Adipocyte (in vitro differentiated cells): ENCODE results near the gene CACFD1.

Source experiments
- DNase-seq: peaks from one replicate; pipeline ENCODE4 v3.0.0-alpha.2; 2015; ENCODE audit warnings: low read depth
- H3K27me3 ChIP-seq: replicated peaks from 2 replicates; pipeline ENCODE4 v1.7.0; 2013; ENCODE audit warnings: mild to moderate bottlenecking, low read length, moderate library complexity; ENCODE audit not compliant: control insufficient read depth, insufficient read depth
- H3K36me3 ChIP-seq: 2 replicates; pipeline ENCODE4 v1.7.0; 2013; ENCODE audit warnings: low read length, mild to moderate bottlenecking, moderate library complexity; ENCODE audit not compliant: control insufficient read depth, insufficient read depth, severe bottlenecking
- H3K4me1 ChIP-seq: 2 replicates; pipeline ENCODE4 v1.7.0; 2013; ENCODE audit warnings: mild to moderate bottlenecking, low read length, moderate library complexity; ENCODE audit not compliant: control insufficient read depth, insufficient read depth
- H3K4me3 ChIP-seq: 2 replicates; pipeline ENCODE4 v1.7.0; 2013; ENCODE audit warnings: mild to moderate bottlenecking, low read length, moderate library complexity
- H3K9ac ChIP-seq: 2 replicates; pipeline ENCODE4 v1.7.0; 2013; ENCODE audit warnings: mild to moderate bottlenecking, low read length, moderate library complexity
- H3K9me3 ChIP-seq: 2 replicates; pipeline ENCODE4 v1.7.0; 2013; ENCODE audit warnings: mild to moderate bottlenecking, low read length, moderate library complexity; ENCODE audit not compliant: control insufficient read depth

CACFD1 gene

GRCh38 chr9:133476036-133476931 lies 16.5 kb downstream of the CACFD1 start:
- Histone ChIP-seq H3K4me3 (peak overlapping the region; percentile 89), H3K36me3 (peaks cover 56% of the 10 kb centered on the region), H3K9ac (peak overlapping the region; percentile 42), H3K4me1 (peaks cover 36% of the 10 kb centered on the region), H3K27me3 (no peaks in the 10 kb centered on the region), H3K9me3 (no peaks in the 10 kb centered on the region)
- no peak for DNase-seq

- peak overlapping the region; percentile 89 for H3K4me3 ChIP-seq
- no peak for DNase-seq
Observed at GRCh38 chr9:133476941-133477340, 17.2 kb downstream of the CACFD1 start.

GRCh38 chr9:133477461-133477860 lies 17.7 kb downstream of the CACFD1 start:
- peak overlapping the region; percentile 92 for H3K9ac ChIP-seq
- peaks cover 44% of the 10 kb centered on the region for H3K36me3 ChIP-seq
- H3K4me1 ChIP-seq: peaks cover 36% of the 10 kb centered on the region
- DNase-seq: no peak
- H3K4me3 ChIP-seq: peak overlapping the region; percentile 89
- no peaks in the 10 kb centered on the region for H3K9me3 ChIP-seq
- H3K27me3 ChIP-seq: no peaks in the 10 kb centered on the region

More at GRCh38 chr9:133476941-133477340, 17.2 kb downstream of the CACFD1 start:
- peaks cover 36% of the 10 kb centered on the region for H3K4me1 ChIP-seq
- peaks cover 49% of the 10 kb centered on the region for H3K36me3 ChIP-seq
- H3K27me3 ChIP-seq: no peaks in the 10 kb centered on the region
- H3K9ac ChIP-seq: peak overlapping the region; percentile 42
- H3K9me3 ChIP-seq: no peaks in the 10 kb centered on the region

GRCh38 chr9:133477992-133478850 lies 18.4 kb downstream of the CACFD1 start:
- H3K4me1 ChIP-seq: peaks cover 36% of the 10 kb centered on the region
- DNase-seq: peak; percentile 47
- H3K9ac ChIP-seq: peak overlapping the region; percentile 92
- no peaks in the 10 kb centered on the region for H3K27me3 ChIP-seq
- peaks cover 36% of the 10 kb centered on the region for H3K36me3 ChIP-seq
- no peaks in the 10 kb centered on the region for H3K9me3 ChIP-seq
- peak overlapping the region; percentile 89 for H3K4me3 ChIP-seq

- peak within 1 kb of the TSS; percentile 92 for H3K9ac ChIP-seq
- H3K36me3 ChIP-seq: peaks cover 28% of the 10 kb centered on the region
- peak within 1 kb of the TSS; percentile 89 for H3K4me3 ChIP-seq
- DNase-seq: peak; percentile 94
- peaks cover 5% of the 10 kb centered on the region for H3K27me3 ChIP-seq
- no peaks in the 10 kb centered on the region for H3K9me3 ChIP-seq
- H3K4me1 ChIP-seq: peaks cover 36% of the 10 kb centered on the region
Observed at GRCh38 chr9:133478851-133479711, 19.3 kb downstream of the CACFD1 start, which contains the start of gene SLC2A6. Gene SLC2A6, minus strand, starts transcription at chr9:133479099. Its CDS starts 40 bp downstream, at chr9:133479059.

- H3K9ac ChIP-seq: no peak overlapping the region
- no peak overlapping the region for H3K4me3 ChIP-seq
- peaks cover 5% of the 10 kb centered on the region for H3K27me3 ChIP-seq
- DNase-seq: no peak
- no peaks in the 10 kb centered on the region for H3K9me3 ChIP-seq
- peaks cover 6% of the 10 kb centered on the region for H3K4me1 ChIP-seq
- no peaks in the 10 kb centered on the region for H3K36me3 ChIP-seq
Observed at GRCh38 chr9:133483611-133484010, 23.8 kb downstream of the CACFD1 start.

- Histone ChIP-seq H3K4me3 (no peak overlapping the region), H3K36me3 (no peaks in the 10 kb centered on the region), H3K27me3 (peaks cover 12% of the 10 kb centered on the region), H3K9me3 (no peaks in the 10 kb centered on the region), H3K4me1 (no peaks in the 10 kb centered on the region), H3K9ac (no peak overlapping the region)
- DNase-seq: no peak
Observed at GRCh38 chr9:133484671-133485437, 25.1 kb downstream of the CACFD1 start.

GRCh38 chr9:133485531-133486260 lies 25.9 kb downstream of the CACFD1 start:
- Histone ChIP-seq H3K4me3 (no peak overlapping the region), H3K4me1 (no peaks in the 10 kb centered on the region), H3K9me3 (no peaks in the 10 kb centered on the region), H3K27me3 (peaks cover 12% of the 10 kb centered on the region), H3K36me3 (no peaks in the 10 kb centered on the region), H3K9ac (no peak overlapping the region)
- no peak for DNase-seq

- H3K36me3 ChIP-seq: no peaks in the 10 kb centered on the region
- peaks cover 19% of the 10 kb centered on the region for H3K27me3 ChIP-seq
- no peaks in the 10 kb centered on the region for H3K9me3 ChIP-seq
- no peak overlapping the region for H3K4me3 ChIP-seq
- DNase-seq: no peak
- H3K9ac ChIP-seq: no peak overlapping the region
- no peaks in the 10 kb centered on the region for H3K4me1 ChIP-seq
Observed at GRCh38 chr9:133487331-133487725, 27.6 kb downstream of the CACFD1 start.
